ENCODE measurements around the gene MPHOSPH9.
"Not testable (repeated sequence)": the region's sequence is repeated elsewhere in the genome, so short reads cannot be mapped to it uniquely, and the experiment has no call there.

- TF ChIP-seq CTCF (IDR thresholded peaks at IDR 0.05); EZH2 (IDR thresholded peaks at IDR 0.05; ENCODE audit: borderline replicate concordance, insufficient read depth, low read depth, low read length, poor library complexity, severe bottlenecking): not testable (repeated sequence)
Observed at GRCh38 chr12:123207815-123208214, 25.1 kb downstream of the MPHOSPH9 start.
